GM12891 (cell line): ENCODE data around the gene RRP8.

Experiments used
- DNase-seq: peaks from one replicate; pipeline ENCODE4 v3.0.0; 2011; ENCODE audit warnings: low spot score; ENCODE audit not compliant: insufficient read length
- FAIRE-seq: peaks from 2 replicates; lab custom pipeline; 2011; peaks lifted over from hg19 to GRCh38; lab: Jason Lieb, UNC
- PAX5 ChIP-seq: IDR thresholded peaks from 2 replicates; pipeline ENCODE4 v1.6.1; 2011; ENCODE audit warnings: low read length, moderate library complexity, mild to moderate bottlenecking; ENCODE audit not compliant: insufficient read depth, severe bottlenecking
- POLR2A ChIP-seq: IDR thresholded peaks from 2 replicates; pipeline ENCODE4 v1.6.1; 2011; ENCODE audit warnings: low read depth, low read length, control low read depth
- POLR2AphosphoS5 ChIP-seq: IDR thresholded peaks from 2 replicates; pipeline ENCODE4 v1.6.1; 2011; ENCODE audit warnings: low read depth, low read length, control low read depth
- POU2F2 ChIP-seq: IDR thresholded peaks from 2 replicates; pipeline ENCODE4 v1.6.1; 2011; ENCODE audit warnings: low read depth, mild to moderate bottlenecking, control low read depth, low read length, moderate library complexity
- SPI1 ChIP-seq: IDR thresholded peaks from 2 replicates; pipeline ENCODE4 v1.6.1; 2011; ENCODE audit warnings: low read depth, low read length, control low read depth
- TAF1 ChIP-seq: IDR thresholded peaks from 2 replicates; pipeline ENCODE4 v1.6.1; 2011; ENCODE audit warnings: low read depth, low read length, control low read depth

Gene RRP8

GRCh38 chr11:6547177-6547576 is 56.2 kb downstream of the RRP8 start:
- FAIRE-seq: no peak
- TF ChIP-seq TAF1 (no peak), PAX5 (no peak), POLR2AphosphoS5 (no peak), SPI1 (no peak), POU2F2 (no peak), POLR2A (no peak)

GRCh38 chr11:6546735-6547134 is 56.7 kb downstream of the RRP8 start:
- DNase-seq (no peak), FAIRE-seq (no peak)
- TF ChIP-seq PAX5 (no peak), POU2F2 (no peak), POLR2AphosphoS5 (no peak), POLR2A (no peak), SPI1 (no peak), TAF1 (no peak)

More at GRCh38 chr11:6547177-6547576, 56.2 kb downstream of the RRP8 start:
- no peak for DNase-seq

GRCh38 chr11:6545917-6546605 is 57.4 kb downstream of the RRP8 start:
- no peak for TF ChIP-seq SPI1
- no peak for TF ChIP-seq PAX5
- no peak for TF ChIP-seq POU2F2
- no peak for TF ChIP-seq POLR2A
- TF ChIP-seq TAF1: no peak
- TF ChIP-seq POLR2AphosphoS5: no peak
- DNase-seq (no peak), FAIRE-seq (no peak)
